ENCODE measurements around the gene TAAR9.
"Not testable (repeated sequence)": the region's sequence is repeated elsewhere in the genome, so short reads cannot be mapped to it uniquely, and the experiment has no call there.

TAAR9 gene

DNA sequence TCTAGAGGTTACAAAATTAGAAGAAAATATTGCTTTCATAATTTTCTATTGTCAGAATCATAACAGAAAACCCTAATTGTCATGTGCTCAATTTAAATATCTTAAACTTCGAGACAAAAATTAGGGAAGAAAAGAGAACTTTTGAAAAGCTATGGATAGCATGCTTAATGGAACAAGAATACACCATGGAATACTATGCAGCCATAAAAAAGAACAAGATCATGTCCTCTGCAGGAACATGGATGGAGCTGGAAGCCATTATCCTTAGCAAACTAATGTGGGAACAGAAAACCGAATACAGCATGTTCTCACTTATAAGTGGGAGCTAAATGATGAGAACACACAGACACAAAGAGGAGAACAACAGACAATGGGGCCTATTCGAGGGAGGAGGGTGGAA lies 22.0 kb downstream of the TAAR9 start:
- not testable (repeated sequence) for H3K23ac ChIP-seq (ENCODE audit: low read length); H2AK5ac ChIP-seq (ENCODE audit: low read length); H2BK120ac ChIP-seq (ENCODE audit: low read depth, low read length); H3K18ac ChIP-seq (ENCODE audit: low read length); H3K4me3 ChIP-seq (ENCODE audit: low read length); H3K56ac ChIP-seq (ENCODE audit: low read length); H4K8ac ChIP-seq (ENCODE audit: low read depth, low read length); H3K9ac ChIP-seq (ENCODE audit: low read length); H2BK15ac ChIP-seq (replicated peaks; ENCODE audit: low read depth); H3K4me1 ChIP-seq (ENCODE audit: control insufficient read depth, low read depth, low read length); H3K27me3 ChIP-seq (ENCODE audit: insufficient read depth, low read length, poor library complexity); H4K5ac ChIP-seq (ENCODE audit: low read length); H3K79me1 ChIP-seq (ENCODE audit: low read length); H3K79me2 ChIP-seq (ENCODE audit: control insufficient read depth, insufficient read depth, low read length); DNase-seq; H3K36me3 ChIP-seq (ENCODE audit: control insufficient read depth, insufficient read depth, low read length); H3K27ac ChIP-seq (ENCODE audit: low read depth, low read length); H2BK5ac ChIP-seq (ENCODE audit: low read length); H3K4ac ChIP-seq (ENCODE audit: low read depth, low read length); H3K4me2 ChIP-seq (ENCODE audit: low read length)
- no CpG with 5 or more reads among the region's 3 CpGs for WGBS (ENCODE audit: extremely low coverage, insufficient coverage, low lambda C conversion rate)

GRCh38 chr6:132566404-132566803 lies 28.3 kb downstream of the TAAR9 start:
- Histone ChIP-seq H2BK15ac (replicated peaks; ENCODE audit: low read depth) (no peak overlapping the region), H3K79me1 (ENCODE audit: low read length) (no peaks in the 10 kb centered on the region), H3K56ac (ENCODE audit: low read length) (no peak overlapping the region), H3K4me1 (ENCODE audit: control insufficient read depth, low read depth, low read length) (no peaks in the 10 kb centered on the region), H3K79me2 (ENCODE audit: control insufficient read depth, insufficient read depth, low read length) (no peaks in the 10 kb centered on the region), H3K4me3 (ENCODE audit: low read length) (no peak overlapping the region), H2BK120ac (ENCODE audit: low read depth, low read length) (no peak overlapping the region), H3K18ac (ENCODE audit: low read length) (no peak overlapping the region), H3K9ac (ENCODE audit: low read length) (no peak overlapping the region), H3K27me3 (ENCODE audit: insufficient read depth, low read length, poor library complexity) (no peaks in the 10 kb centered on the region), H4K5ac (ENCODE audit: low read length) (no peak overlapping the region), H3K4me2 (ENCODE audit: low read length) (no peak overlapping the region), H3K4ac (ENCODE audit: low read depth, low read length) (no peak overlapping the region), H2AK5ac (ENCODE audit: low read length) (no peak overlapping the region), H3K23ac (ENCODE audit: low read length) (no peak overlapping the region), H3K27ac (ENCODE audit: low read depth, low read length) (no peak overlapping the region), H4K8ac (ENCODE audit: low read depth, low read length) (no peak overlapping the region), H3K36me3 (ENCODE audit: control insufficient read depth, insufficient read depth, low read length) (no peaks in the 10 kb centered on the region), H2BK5ac (ENCODE audit: low read length) (no peak overlapping the region)
- no CpG with 5 or more reads among the region's 6 CpGs for WGBS (ENCODE audit: extremely low coverage, insufficient coverage, low lambda C conversion rate)
- DNase-seq, result no peak

DNA sequence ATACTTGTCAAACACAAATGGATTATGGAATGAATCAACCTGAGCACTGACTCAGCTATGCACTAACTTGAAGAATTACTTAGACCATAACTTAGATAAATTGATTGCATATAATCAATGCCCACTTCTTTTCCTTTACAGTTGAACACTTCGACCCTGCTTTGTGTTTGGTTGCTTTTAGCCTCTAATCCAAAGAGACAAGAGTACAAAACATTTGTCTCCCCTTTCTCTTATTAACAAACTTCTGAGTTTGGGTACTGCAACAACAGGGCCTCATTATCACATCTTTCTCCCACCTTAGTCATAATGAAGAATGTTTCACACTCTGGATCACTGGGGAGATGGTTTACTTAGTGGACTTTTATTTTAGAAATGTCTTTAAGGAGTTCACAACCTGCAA lies 29.5 kb downstream of the TAAR9 start:
- Histone ChIP-seq H2BK5ac (ENCODE audit: low read length) (no peak overlapping the region), H3K4me2 (ENCODE audit: low read length) (no peak overlapping the region), H3K56ac (ENCODE audit: low read length) (no peak overlapping the region), H3K79me2 (ENCODE audit: control insufficient read depth, insufficient read depth, low read length) (no peaks in the 10 kb centered on the region), H3K4me3 (ENCODE audit: low read length) (no peak overlapping the region), H4K5ac (ENCODE audit: low read length) (no peak overlapping the region), H3K27ac (ENCODE audit: low read depth, low read length) (no peak overlapping the region), H3K4ac (ENCODE audit: low read depth, low read length) (no peak overlapping the region), H2AK5ac (ENCODE audit: low read length) (no peak overlapping the region), H3K18ac (ENCODE audit: low read length) (no peak overlapping the region), H3K9ac (ENCODE audit: low read length) (no peak overlapping the region), H3K4me1 (ENCODE audit: control insufficient read depth, low read depth, low read length) (no peaks in the 10 kb centered on the region), H3K36me3 (ENCODE audit: control insufficient read depth, insufficient read depth, low read length) (no peaks in the 10 kb centered on the region), H4K8ac (ENCODE audit: low read depth, low read length) (no peak overlapping the region), H2BK120ac (ENCODE audit: low read depth, low read length) (no peak overlapping the region), H3K23ac (ENCODE audit: low read length) (no peak overlapping the region), H2BK15ac (replicated peaks; ENCODE audit: low read depth) (no peak overlapping the region), H3K79me1 (ENCODE audit: low read length) (no peaks in the 10 kb centered on the region), H3K27me3 (ENCODE audit: insufficient read depth, low read length, poor library complexity) (no peaks in the 10 kb centered on the region)
- WGBS (ENCODE audit: extremely low coverage, insufficient coverage, low lambda C conversion rate), result no CpG with 5 or more reads among the region's 1 CpG
- no peak for DNase-seq

- no peak overlapping the region for H3K18ac ChIP-seq (ENCODE audit: low read length)
- H3K4ac ChIP-seq (ENCODE audit: low read depth, low read length), result no peak overlapping the region
- no CpG with 5 or more reads among the region's 6 CpGs for WGBS (ENCODE audit: extremely low coverage, insufficient coverage, low lambda C conversion rate)
- H4K8ac ChIP-seq (ENCODE audit: low read depth, low read length), result no peak overlapping the region
- H3K27ac ChIP-seq (ENCODE audit: low read depth, low read length), result no peak overlapping the region
- H3K36me3 ChIP-seq (ENCODE audit: control insufficient read depth, insufficient read depth, low read length), result no peaks in the 10 kb centered on the region
- no peak overlapping the region for H2AK5ac ChIP-seq (ENCODE audit: low read length)
- DNase-seq, result no peak
- H3K4me2 ChIP-seq (ENCODE audit: low read length), result no peak overlapping the region
- H3K27me3 ChIP-seq (ENCODE audit: insufficient read depth, low read length, poor library complexity), result no peaks in the 10 kb centered on the region
- no peak overlapping the region for H3K4me3 ChIP-seq (ENCODE audit: low read length)
- no peak overlapping the region for H2BK15ac ChIP-seq (replicated peaks; ENCODE audit: low read depth)
- H3K4me1 ChIP-seq (ENCODE audit: control insufficient read depth, low read depth, low read length), result no peaks in the 10 kb centered on the region
- H3K9ac ChIP-seq (ENCODE audit: low read length), result no peak overlapping the region
- H2BK5ac ChIP-seq (ENCODE audit: low read length), result no peak overlapping the region
- H3K79me2 ChIP-seq (ENCODE audit: control insufficient read depth, insufficient read depth, low read length), result no peaks in the 10 kb centered on the region
- H3K79me1 ChIP-seq (ENCODE audit: low read length), result no peaks in the 10 kb centered on the region
- H3K56ac ChIP-seq (ENCODE audit: low read length), result no peak overlapping the region
- no peak overlapping the region for H3K23ac ChIP-seq (ENCODE audit: low read length)
- no peak overlapping the region for H2BK120ac ChIP-seq (ENCODE audit: low read depth, low read length)
- no peak overlapping the region for H4K5ac ChIP-seq (ENCODE audit: low read length)
Observed at GRCh38 chr6:132568611-132569010, 30.5 kb downstream of the TAAR9 start.

- Histone ChIP-seq H3K27ac (ENCODE audit: low read depth, low read length) (no peak overlapping the region), H3K79me2 (ENCODE audit: control insufficient read depth, insufficient read depth, low read length) (no peaks in the 10 kb centered on the region), H2BK15ac (replicated peaks; ENCODE audit: low read depth) (no peak overlapping the region), H3K9ac (ENCODE audit: low read length) (no peak overlapping the region), H3K4me1 (ENCODE audit: control insufficient read depth, low read depth, low read length) (no peaks in the 10 kb centered on the region), H3K4me3 (ENCODE audit: low read length) (no peak overlapping the region), H2BK120ac (ENCODE audit: low read depth, low read length) (no peak overlapping the region), H2BK5ac (ENCODE audit: low read length) (no peak overlapping the region), H3K4ac (ENCODE audit: low read depth, low read length) (no peak overlapping the region), H3K23ac (ENCODE audit: low read length) (no peak overlapping the region), H3K27me3 (ENCODE audit: insufficient read depth, low read length, poor library complexity) (no peaks in the 10 kb centered on the region), H3K79me1 (ENCODE audit: low read length) (no peaks in the 10 kb centered on the region), H3K4me2 (ENCODE audit: low read length) (no peak overlapping the region), H3K56ac (ENCODE audit: low read length) (no peak overlapping the region), H3K18ac (ENCODE audit: low read length) (no peak overlapping the region), H2AK5ac (ENCODE audit: low read length) (no peak overlapping the region), H3K36me3 (ENCODE audit: control insufficient read depth, insufficient read depth, low read length) (no peaks in the 10 kb centered on the region), H4K5ac (ENCODE audit: low read length) (no peak overlapping the region), H4K8ac (ENCODE audit: low read depth, low read length) (no peak overlapping the region)
- peak; percentile 4 for DNase-seq
- WGBS (ENCODE audit: extremely low coverage, insufficient coverage, low lambda C conversion rate), result no CpG with 5 or more reads among the region's 4 CpGs
Observed at GRCh38 chr6:132569170-132569569, 31.1 kb downstream of the TAAR9 start.

GRCh38 chr6:132570221-132570777 lies 32.2 kb downstream of the TAAR9 start, which contains the start of gene TAAR6:
TSS of gene TAAR6 (plus strand) at chr6:132570322. CDS start at chr6:132570322, 0 bp downstream.
- no peak within 1 kb of the TSS for H3K18ac ChIP-seq (ENCODE audit: low read length)
- no peak within 1 kb of the TSS for H4K8ac ChIP-seq (ENCODE audit: low read depth, low read length)
- H3K4ac ChIP-seq (ENCODE audit: low read depth, low read length), result no peak within 1 kb of the TSS
- no peak within 1 kb of the TSS for H3K56ac ChIP-seq (ENCODE audit: low read length)
- no peak within 1 kb of the TSS for H3K27ac ChIP-seq (ENCODE audit: low read depth, low read length)
- H2BK15ac ChIP-seq (replicated peaks; ENCODE audit: low read depth), result no peak within 1 kb of the TSS
- H3K79me2 ChIP-seq (ENCODE audit: control insufficient read depth, insufficient read depth, low read length), result no peaks in the 10 kb centered on the region
- no peaks in the 10 kb centered on the region for H3K36me3 ChIP-seq (ENCODE audit: control insufficient read depth, insufficient read depth, low read length)
- H2BK120ac ChIP-seq (ENCODE audit: low read depth, low read length), result no peak within 1 kb of the TSS
- no peaks in the 10 kb centered on the region for H3K27me3 ChIP-seq (ENCODE audit: insufficient read depth, low read length, poor library complexity)
- H2BK5ac ChIP-seq (ENCODE audit: low read length), result no peak within 1 kb of the TSS
- H2AK5ac ChIP-seq (ENCODE audit: low read length), result no peak within 1 kb of the TSS
- no peak within 1 kb of the TSS for H4K5ac ChIP-seq (ENCODE audit: low read length)
- no peaks in the 10 kb centered on the region for H3K4me1 ChIP-seq (ENCODE audit: control insufficient read depth, low read depth, low read length)
- no peak within 1 kb of the TSS for H3K4me2 ChIP-seq (ENCODE audit: low read length)
- no peak for DNase-seq
- no peak within 1 kb of the TSS for H3K23ac ChIP-seq (ENCODE audit: low read length)
- no peak within 1 kb of the TSS for H3K9ac ChIP-seq (ENCODE audit: low read length)
- WGBS (ENCODE audit: extremely low coverage, insufficient coverage, low lambda C conversion rate), result no CpG with 5 or more reads among the region's 15 CpGs
- H3K79me1 ChIP-seq (ENCODE audit: low read length), result no peaks in the 10 kb centered on the region
- no peak within 1 kb of the TSS for H3K4me3 ChIP-seq (ENCODE audit: low read length)
